Measurements from ENCODE around the gene BCL11B. TPM values are rescaled to one million over a fixed set of nuclear protein-coding genes. Genes with fewer than 3 reads are reported as not detected.

Gene BCL11B
- total and polyA plus RNA-seq, 2 of the 8 experiments (the other 6 are each of a cell fraction or from before 2014, with no cell fraction given), result 0.63 to 5.9 TPM

- TF ChIP-seq SUZ12 (IDR thresholded peaks at IDR 0.05; ENCODE audit: low read length), result no peak
- TF ChIP-seq SP1 (IDR thresholded peaks at IDR 0.05; ENCODE audit: low read depth, low read length), result no peak
- no peak for TF ChIP-seq CHD1 (IDR thresholded peaks at IDR 0.05; ENCODE audit: low read depth, low read length)
- TF ChIP-seq BACH1 (IDR thresholded peaks at IDR 0.05; ENCODE audit: low read length), result no peak
- TF ChIP-seq CREB1 (IDR thresholded peaks at IDR 0.05), result no peak
Measured at GRCh38 chr14:99177046-99177655, 94.8 kb downstream of the BCL11B start (continued).

Data from H1 (cell line).